GM12878 (cell line): Measurements from ENCODE around the gene PSMG3. TPM values are rescaled to one million over a fixed set of nuclear protein-coding genes. Genes with fewer than 3 reads are reported as not detected.

Experiments
- ATAC-seq: fragments of 200-7000 bp; cut with Tn5 transposase; 3 replicates; pipeline ENCODE4 v1.9.1; 2020; ENCODE audit warnings: mild to moderate bottlenecking, moderate library complexity
- BruUV-seq: library from RNA; stranded (reverse); fragments of 400-500 nt; replicated peaks from 2 replicates; lab custom pipeline; 2021; lab: Mats Ljungman, UMichigan
- CTCF ChIA-PET: fragments of 300-600 bp; sonication (Branson Sonifier 250); formaldehyde crosslinking; extraction: SDS; loops from one replicate; lab custom pipeline; 2021; ENCODE audit warnings: inconsistent platforms; lab: Yijun Ruan, JAX
- POLR2A ChIA-PET: fragments of 350-600 bp; formaldehyde crosslinking; extraction: SDS; loops from one replicate; lab custom pipeline; 2021; ENCODE audit warnings: inconsistent platforms; lab: Charles Lee
- RAD21 ChIA-PET: fragments of 300-600 bp; sonication (Branson Sonifier 250); formaldehyde crosslinking; loops from one replicate; lab custom pipeline; 2023; ENCODE audit warnings: antibody characterized with exemption; ENCODE audit not compliant: unreplicated experiment; lab: Charles Lee
- SMC1A ChIA-PET: fragments of 300-600 bp; sonication (Branson Sonifier 250); formaldehyde crosslinking; loops from one replicate; lab custom pipeline; 2023; ENCODE audit not compliant: unreplicated experiment, uncharacterized antibody; lab: Charles Lee
- DNase-seq: peaks from one replicate; pipeline ENCODE4 v3.0.0-alpha.2; 2011; ENCODE audit warnings: low read depth, low spot score
- FAIRE-seq: peaks from 3 replicates; lab custom pipeline; 2011; peaks lifted over from hg19 to GRCh38; lab: Jason Lieb, UNC
- H2AFZ ChIP-seq: 2 replicates; pipeline ENCODE4 v1.6.0; 2011; ENCODE audit warnings: low read depth, low read length, control low read depth; ENCODE audit not compliant: control insufficient read depth
- H3K27ac ChIP-seq: 2 replicates; pipeline ENCODE4 v1.5.1; 2011; ENCODE audit warnings: control low read depth; ENCODE audit not compliant: control insufficient read depth, insufficient read depth
- H3K27me3 ChIP-seq, 2 experiments: replicated peaks in 1 of 2; 2 replicates each; pipeline versions ENCODE4 v1.6.0 to v1.6.1; 2011; ENCODE audit warnings: low read length in 1 of 2; ENCODE audit not compliant: control insufficient read depth in 2 of 2, insufficient read depth in 2 of 2
- H3K36me3 ChIP-seq, 2 experiments: 2 replicates each; pipeline ENCODE4 v1.5.1; 2011; ENCODE audit warnings: low read length in 1 of 2; ENCODE audit not compliant: control insufficient read depth in 2 of 2, insufficient read depth in 2 of 2
- H3K4me1 ChIP-seq: 2 replicates; pipeline ENCODE4 v1.6.1; 2011; ENCODE audit warnings: mild to moderate bottlenecking, low read length, moderate library complexity, mixed read lengths; ENCODE audit not compliant: control insufficient read depth, insufficient read depth
- H3K4me2 ChIP-seq: 2 replicates; pipeline ENCODE4 v1.6.0; 2011; ENCODE audit warnings: control low read depth; ENCODE audit not compliant: control insufficient read depth, insufficient read depth
- H3K4me3 ChIP-seq: fragments of 200-600 bp; sonication (generic); 2 replicates; pipeline ENCODE4 v1.5.1; 2016
- H3K79me2 ChIP-seq: 2 replicates; pipeline ENCODE4 v1.6.0; 2011; ENCODE audit warnings: low read length; ENCODE audit not compliant: control insufficient read depth, insufficient read depth
- H3K9ac ChIP-seq: 2 replicates; pipeline ENCODE4 v1.8.0; 2011; ENCODE audit warnings: low read length, control low read depth, mixed read lengths; ENCODE audit not compliant: control insufficient read depth, insufficient read depth
- H3K9me3 ChIP-seq: replicated peaks from 3 replicates; pipeline ENCODE4 v1.5.1; 2011; ENCODE audit warnings: mild to moderate bottlenecking, low read length; ENCODE audit not compliant: control insufficient read depth, insufficient read depth
- H4K20me1 ChIP-seq: 2 replicates; pipeline ENCODE4 v1.6.0; 2011; ENCODE audit not compliant: control insufficient read depth, insufficient read depth
- ASH2L ChIP-seq: fragments of 300-600, 200-600 bp; sonication (generic); IDR thresholded peaks from 2 replicates; pipeline ENCODE4 v1.6.1; 2017; ENCODE audit warnings: low read depth, mild to moderate bottlenecking, borderline replicate concordance
- BCL3 ChIP-seq: IDR thresholded peaks from 2 replicates; pipeline ENCODE4 v1.6.1; 2011; ENCODE audit warnings: borderline replicate concordance, low read depth, mild to moderate bottlenecking, moderate library complexity, low read length; ENCODE audit not compliant: insufficient read depth, poor library complexity, severe bottlenecking
- CBX3 ChIP-seq: fragments of 200-600 bp; sonication (generic); IDR thresholded peaks from 2 replicates; pipeline ENCODE4 v1.6.1; 2016; ENCODE audit warnings: low read depth, borderline replicate concordance
- EED ChIP-seq: sonication (generic); IDR thresholded peaks from 2 replicates; pipeline ENCODE4 v1.6.1; 2016; ENCODE audit warnings: antibody characterized with exemption, low read depth
- SMC3 ChIP-seq: IDR thresholded peaks from 2 replicates; pipeline ENCODE4 v1.6.1; 2011; ENCODE audit warnings: low read length, improper control_type of control experiment, borderline replicate concordance
- TAF1 ChIP-seq: IDR thresholded peaks from 2 replicates; pipeline ENCODE4 v1.6.1; 2011; ENCODE audit warnings: mild to moderate bottlenecking, low read depth, low read length, borderline replicate concordance
- WGBS: methylation state at CpG from one replicate; pipeline ENCODE4 v1.1.6; 2016; ENCODE audit warnings: low lambda C conversion rate; ENCODE audit not compliant: insufficient replicate concordance, insufficient coverage; ENCODE audit errors: missing lambda C conversion rate; 5-methylcytosine and 5-hydroxymethylcytosine counted together
- in situ Hi-C: fragments of 300-500 bp; cut with MboI; formaldehyde crosslinking; loops from 9 replicates; pipeline ENCODE4 v1.14.3; 2018; ENCODE audit warnings: mixed read lengths
- intact Hi-C: fragments of 100-400 bp; cut with micrococcal nuclease; formaldehyde crosslinking; loops from one replicate; pipeline ENCODE4 v1.14.2; 2022; ENCODE audit not compliant: unreplicated experiment
- polyA plus RNA-seq, 11 experiments: library from polyadenylated mRNA; depleted of rRNA in 4 of 11; unstranded in 6 of 11; stranded (reverse) in 5 of 11; fragments of >200 nt; fragmentation: Nextera tagmentation in 4 of 11; fragmentation: Illumina TruSeq in 1 of 11; extraction: Ambion mirVana in 4 of 11; extraction: Trizol in 1 of 11; gene quantifications; 1 replicate in 1 of 11; 2 replicates in 10 of 11; pipeline versions ENCODE4 v1.2.1 to v1.2.3, GENCODE V29; 2011 to 2016; ENCODE audit warnings: inconsistent platforms in 2 of 11, missing spikeins in 2 of 11, low read depth in 1 of 11
- total RNA-seq, 4 experiments: library from RNA; depleted of rRNA in 3 of 4; stranded (reverse); fragments of >200 nt in 3 of 4; fragmentation: Illumina TruSeq in 1 of 4; extraction: Trizol in 1 of 4; gene quantifications; 2 replicates each; pipeline versions ENCODE4 v1.2.1 to v1.2.3, GENCODE V29; 2013 to 2021

PSMG3 gene
- total and polyA plus RNA-seq, 10 of the 15 experiments (the other 5 are each of a cell fraction or from before 2014, with no cell fraction given), result 23.9 to 115 (median 60.6) TPM

GRCh38 chr7:1564603-1565022 is 5.2 kb downstream of the PSMG3 start:
- no TSS peak for BruUV-seq
- no peak for TF ChIP-seq EED
- TF ChIP-seq BCL3, result peak; percentile 20
- TF ChIP-seq ASH2L, result no peak
- no peak for TF ChIP-seq CBX3
- no peak for TF ChIP-seq TAF1
- no peak for TF ChIP-seq SMC3
- TF ChIP-seq, all 136 proteins: peak for 1
- Histone ChIP-seq H3K79me2 (peaks cover 10% of the 10 kb centered on the region), H3K27ac (no peak overlapping the region), H2AFZ (no peak overlapping the region), H4K20me1 (no peaks in the 10 kb centered on the region), H3K4me1 (no peaks in the 10 kb centered on the region; the same call in 1 of the 2 replicates), H3K27me3 (no peaks in the 10 kb centered on the region), H3K4me2 (no peak overlapping the region), H3K36me3 (peaks cover 4 to 8% of the 10 kb centered on the region in 2 experiments; a peak in 3 of 4 replicates), H3K9ac (no peak overlapping the region), H3K9me3 (no peaks in the 10 kb centered on the region), H3K4me3 (no peak overlapping the region)
- ChIA-PET RAD21 (no interaction called here), SMC1A (no interaction called here), POLR2A (no interaction called here), CTCF (no interaction called here)
- ATAC-seq, result no peak
- intact Hi-C loops (loop anchor here (5.0 kb wide), 1 partner anchor 62 kb away; the partner anchor contains the start of gene INTS1), in situ Hi-C loops (no loop called here)
- DNase-seq, result no peak
- FAIRE-seq, result no peak
- 83% methylated on average over 23 of the region's 23 CpGs for WGBS
